Measurements from ENCODE around the gene CEP57L1.
"Not testable (repeated sequence)": the region's sequence is repeated elsewhere in the genome, so short reads cannot be mapped to it uniquely, and the experiment has no call there.

- TF ChIP-seq CTCF, POLR2A (IDR thresholded peaks at IDR 0.05): not testable (repeated sequence)
Measured at GRCh38 chr6:109084146-109084545, 11.2 kb upstream of the CEP57L1 start.

All from Peyer's patch (tissue), 4 donors.